Mucosa of descending colon (tissue), 3 donors: Measurements from ENCODE around the gene NCCRP1. TPM values are rescaled to one million over a fixed set of nuclear protein-coding genes. Genes with fewer than 3 reads are reported as not detected.

Experiments
- ATAC-seq: fragments of 200-7000 bp; cut with Tn5 transposase; one replicate; pipeline ENCODE4 v1.9.1; 2020; ENCODE audit warnings: mild to moderate bottlenecking, moderate library complexity
- DNase-seq, 3 donors: peaks; one replicate each; pipeline ENCODE4 v3.0.0-alpha.2; 2020
- H3K36me3 ChIP-seq: fragments of 200-600 bp; one replicate; pipeline ENCODE4 v1.8.0; 2021; ENCODE audit warnings: low read depth, mild to moderate bottlenecking
- H3K4me1 ChIP-seq: fragments of 200-600 bp; one replicate; pipeline ENCODE4 v1.8.0; 2021; ENCODE audit warnings: low read depth, mild to moderate bottlenecking
- H3K4me3 ChIP-seq: fragments of 200-600 bp; one replicate; pipeline ENCODE4 v1.8.0; 2021; ENCODE audit warnings: mild to moderate bottlenecking
- H3K9me3 ChIP-seq: fragments of 200-600 bp; one replicate; pipeline ENCODE4 v1.8.0; 2021; ENCODE audit warnings: mild to moderate bottlenecking
- CTCF ChIP-seq: fragments of 200-600 bp; IDR thresholded peaks from one replicate; pipeline ENCODE4 v1.8.0; 2022; ENCODE audit warnings: antibody characterized with exemption, mild to moderate bottlenecking
- intact Hi-C, 2 donors: fragments of 100-400 bp; cut with DNase I in 1 of 2; cut with micrococcal nuclease in 1 of 2; formaldehyde crosslinking; loops; one replicate each; pipeline versions ENCODE4 v1.11.0 to v1.11.1; 2022; cut with DNase I, micrococcal nuclease
- total RNA-seq, 3 donors: library from RNA; stranded (reverse); fragmentation: NEBNext Ultra II Directional in 2 of 3; extraction: Animal tissue kit (Norgen Biotek cat#: 25700) in 2 of 3; gene quantifications; one replicate each; pipeline versions ENCODE4 v1.2.1 to v1.2.4, GENCODE V29; 2021 to 2023
- donor health status: DM: no; HTN: no; CAD: no; lungs with moderate emphysema.
- donor health status: DM: no; HTN: no; CAD: no.
- donor health status: DM: no; HTN: yes; CAD: no.

Gene NCCRP1
- total RNA-seq, 3 donors from 2014 or later: 0.14 TPM; not detected in 2

DNA sequence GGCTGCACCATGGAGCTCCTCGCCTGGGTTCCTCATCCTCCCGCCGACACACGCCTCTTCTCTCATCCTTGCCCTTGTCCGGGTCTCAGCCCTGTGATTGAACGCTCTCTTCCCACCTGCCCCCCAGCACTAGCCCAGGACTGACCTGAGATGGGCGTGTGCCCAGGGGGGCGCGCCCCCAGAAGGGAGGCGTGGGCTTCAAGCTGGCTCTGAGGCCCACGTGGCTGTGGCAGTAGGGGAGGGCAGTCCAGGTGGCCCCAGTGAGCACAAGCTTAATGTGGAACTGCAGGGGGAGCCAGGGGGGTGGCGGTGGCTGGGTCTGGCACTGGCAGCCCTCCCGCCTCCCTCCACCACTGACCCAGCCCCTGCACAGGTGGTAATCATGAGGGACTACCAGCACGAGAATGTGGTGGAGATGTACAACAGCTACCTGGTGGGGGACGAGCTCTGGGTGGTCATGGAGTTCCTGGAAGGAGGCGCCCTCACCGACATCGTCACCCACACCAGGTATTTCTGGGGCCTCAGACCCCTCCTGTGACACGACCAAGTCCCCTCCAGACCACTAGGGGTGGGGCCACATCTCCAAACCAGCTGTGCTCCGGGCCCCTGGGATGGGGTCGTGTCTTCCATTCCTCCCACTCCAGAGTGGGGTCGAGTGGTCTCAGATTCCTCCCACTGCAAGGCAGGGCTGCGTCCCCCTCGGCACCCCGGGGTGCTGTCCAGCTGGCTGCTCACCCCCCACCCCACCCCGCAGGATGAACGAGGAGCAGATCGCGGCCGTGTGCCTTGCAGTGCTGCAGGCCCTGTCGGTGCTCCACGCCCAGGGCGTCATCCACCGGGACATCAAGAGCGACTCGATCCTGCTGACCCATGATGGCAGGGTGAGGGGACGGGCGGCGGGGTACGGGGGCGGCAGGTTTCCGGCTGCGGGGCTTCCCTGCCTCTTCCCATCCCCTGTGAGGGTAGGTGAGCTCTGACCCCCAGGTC, 21.9 kb upstream of the NCCRP1 start:
- ATAC-seq: no peak
- no peaks in the 10 kb centered on the region for H3K9me3 ChIP-seq
- H3K4me1 ChIP-seq: no peaks in the 10 kb centered on the region
- DNase-seq: no peak
- H3K4me3 ChIP-seq: no peak overlapping the region
- peaks cover 3% of the 10 kb centered on the region for H3K36me3 ChIP-seq
- intact Hi-C loops: no loop called here
- TF ChIP-seq CTCF: no peak

- no peak for ATAC-seq
- no peak for DNase-seq
- Histone ChIP-seq H3K4me3 (no peak overlapping the region), H3K36me3 (peaks cover 3% of the 10 kb centered on the region), H3K9me3 (no peaks in the 10 kb centered on the region), H3K4me1 (no peaks in the 10 kb centered on the region)
- intact Hi-C loops: no loop called here
- TF ChIP-seq CTCF: no peak
Measured at GRCh38 chr19:39175564-39175963, 21.2 kb upstream of the NCCRP1 start.

- intact Hi-C loops: no loop called here
- Histone ChIP-seq H3K4me3 (no peak overlapping the region), H3K9me3 (no peaks in the 10 kb centered on the region), H3K4me1 (no peaks in the 10 kb centered on the region), H3K36me3 (peaks cover 3% of the 10 kb centered on the region)
- ATAC-seq: no peak
- DNase-seq: no peak
- no peak for TF ChIP-seq CTCF
Measured at GRCh38 chr19:39177110-39177699, 19.6 kb upstream of the NCCRP1 start.

DNA sequence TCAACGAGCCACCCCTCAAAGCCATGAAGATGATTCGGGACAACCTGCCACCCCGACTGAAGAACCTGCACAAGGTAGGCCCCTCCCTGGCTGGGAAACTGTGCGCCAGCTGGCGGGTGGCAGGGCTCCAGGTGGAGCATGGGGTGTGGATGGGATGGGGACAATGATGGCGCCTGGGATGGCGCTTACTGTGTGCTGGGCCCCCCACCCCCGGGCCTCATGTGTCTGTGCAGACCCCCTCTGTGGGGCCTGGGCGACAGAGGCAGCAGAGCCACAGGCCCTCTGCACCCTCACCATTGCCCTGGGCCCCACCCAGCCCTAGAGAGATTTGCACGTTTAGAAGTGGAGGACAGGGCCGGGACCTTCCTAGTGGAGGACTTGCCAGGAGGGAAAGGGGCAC, 19.0 kb upstream of the NCCRP1 start:
- H3K4me1 ChIP-seq: no peaks in the 10 kb centered on the region
- H3K36me3 ChIP-seq: peaks cover 3% of the 10 kb centered on the region
- DNase-seq (no peak), ATAC-seq (no peak)
- no peaks in the 10 kb centered on the region for H3K9me3 ChIP-seq
- TF ChIP-seq CTCF: no peak
- intact Hi-C loops: no loop called here
- H3K4me3 ChIP-seq: no peak overlapping the region

DNA sequence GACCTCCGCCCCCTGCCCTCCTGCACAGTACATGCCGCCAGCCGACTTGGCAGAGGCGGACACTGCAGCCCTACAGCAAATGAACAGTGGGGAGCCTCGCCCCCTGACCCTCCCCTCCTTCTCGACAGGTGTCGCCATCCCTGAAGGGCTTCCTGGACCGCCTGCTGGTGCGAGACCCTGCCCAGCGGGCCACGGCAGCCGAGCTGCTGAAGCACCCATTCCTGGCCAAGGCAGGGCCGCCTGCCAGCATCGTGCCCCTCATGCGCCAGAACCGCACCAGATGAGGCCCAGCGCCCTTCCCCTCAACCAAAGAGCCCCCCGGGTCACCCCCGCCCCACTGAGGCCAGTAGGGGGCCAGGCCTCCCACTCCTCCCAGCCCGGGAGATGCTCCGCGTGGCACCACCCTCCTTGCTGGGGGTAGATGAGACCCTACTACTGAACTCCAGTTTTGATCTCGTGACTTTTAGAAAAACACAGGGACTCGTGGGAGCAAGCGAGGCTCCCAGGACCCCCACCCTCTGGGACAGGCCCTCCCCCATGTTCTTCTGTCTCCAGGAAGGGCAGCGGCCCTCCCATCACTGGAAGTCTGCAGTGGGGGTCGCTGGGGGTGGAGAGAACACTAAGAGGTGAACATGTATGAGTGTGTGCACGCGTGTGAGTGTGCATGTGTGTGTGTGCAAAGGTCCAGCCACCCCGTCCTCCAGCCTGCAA, 18.3 kb upstream of the NCCRP1 start:
- TF ChIP-seq CTCF: no peak
- intact Hi-C loops: no loop called here
- Histone ChIP-seq H3K9me3 (no peaks in the 10 kb centered on the region), H3K4me1 (no peaks in the 10 kb centered on the region), H3K36me3 (peaks cover 3% of the 10 kb centered on the region), H3K4me3 (no peak overlapping the region)
- no peak for DNase-seq
- ATAC-seq: no peak
